Measurements from ENCODE around the gene C1orf116. TPM values are rescaled to one million over a fixed set of nuclear protein-coding genes. Genes with fewer than 3 reads are reported as not detected.

C1orf116 gene
- total RNA-seq, 2 donors from 2014 or later, result 36.5 to 107 TPM

- intact Hi-C loops (cut with DNase I), result no loop called here
- 79% methylated on average over 5 of the region's 5 CpGs for WGBS
Observed at GRCh38 chr1:206969090-206969489, 63.5 kb downstream of the C1orf116 start.

More at GRCh38 chr1:206969090-206969489, 63.5 kb downstream of the C1orf116 start:
- no peak for DNase-seq (ENCODE audit: low spot score)
- TF ChIP-seq CTCF (IDR thresholded peaks at IDR 0.05) (no peak), POLR2A (IDR thresholded peaks at IDR 0.05) (no peak), POLR2AphosphoS5 (IDR thresholded peaks at IDR 0.05) (no peak)
- H3K4me3 ChIP-seq, result no peak overlapping the region
- no peaks in the 10 kb centered on the region for H3K9me3 ChIP-seq
- no peaks in the 10 kb centered on the region for H3K4me1 ChIP-seq (replicated peaks)
- no peak overlapping the region for H3K27ac ChIP-seq
- H3K27me3 ChIP-seq (replicated peaks; ENCODE audit: insufficient read depth), result no peaks in the 10 kb centered on the region
- H3K36me3 ChIP-seq, result no peaks in the 10 kb centered on the region

Other genes with a start within 250 kb of the C1orf116 start
- gene IL20, start 167.1 kb downstream of the C1orf116 start, total RNA-seq, result not detected
- not detected for gene IL24, start 135.3 kb downstream of the C1orf116 start, total RNA-seq
- gene FCMR, start 110.8 kb downstream of the C1orf116 start, total RNA-seq, result 1 to 10 TPM; 1.7 to 2.2 TPM
- gene PIGR, start 86.3 kb downstream of the C1orf116 start, total RNA-seq, result 10 to 100 TPM in 1 of 2 donors, 1 to 10 TPM in 1; 1.9 to 91.7 TPM
- gene FCAMR, start 62.3 kb downstream of the C1orf116 start, total RNA-seq, result 1 to 10 TPM in 1 of 2 donors, not detected in 1; 2.3 TPM
- gene YOD1, start 18.5 kb upstream of the C1orf116 start, total RNA-seq, result 10 to 100 TPM in 1 of 2 donors, 1 to 10 TPM in 1; 6.2 to 10.8 TPM
- 1 to 10 TPM; 5.6 to 6.1 TPM for gene PFKFB2, start 20.5 kb upstream of the C1orf116 start, total RNA-seq
- gene C4BPB, start 56.1 kb upstream of the C1orf116 start, total RNA-seq, result under 1 TPM in 1 of 2 donors, not detected in 1; 0.23 TPM
- gene C4BPA, start 71.5 kb upstream of the C1orf116 start, total RNA-seq, result not detected

Measured in prostate gland (tissue), 2 donors.